ENCODE results near the gene BRME1.

Gene BRME1

DNA sequence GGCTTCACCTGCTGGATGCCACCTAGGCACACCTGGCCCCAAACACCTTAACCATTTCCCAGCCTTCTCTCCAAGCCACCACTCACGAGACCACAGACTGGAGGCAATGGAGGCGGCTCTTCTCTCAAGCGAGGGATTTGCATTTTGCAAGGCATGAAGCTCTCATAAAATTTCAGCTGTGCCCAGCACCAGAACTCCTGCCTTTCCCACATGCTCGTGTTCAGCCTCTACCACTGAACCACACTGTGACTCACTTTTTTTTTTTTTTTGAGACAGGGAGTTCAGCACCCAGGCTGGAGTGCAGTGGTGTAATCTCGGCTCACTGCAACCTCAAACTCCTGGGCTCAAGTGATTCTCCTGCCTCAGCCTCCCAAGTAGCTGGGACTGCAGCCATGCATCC, 18.4 kb downstream of the BRME1 start:
- TF ChIP-seq, protein P1, sequence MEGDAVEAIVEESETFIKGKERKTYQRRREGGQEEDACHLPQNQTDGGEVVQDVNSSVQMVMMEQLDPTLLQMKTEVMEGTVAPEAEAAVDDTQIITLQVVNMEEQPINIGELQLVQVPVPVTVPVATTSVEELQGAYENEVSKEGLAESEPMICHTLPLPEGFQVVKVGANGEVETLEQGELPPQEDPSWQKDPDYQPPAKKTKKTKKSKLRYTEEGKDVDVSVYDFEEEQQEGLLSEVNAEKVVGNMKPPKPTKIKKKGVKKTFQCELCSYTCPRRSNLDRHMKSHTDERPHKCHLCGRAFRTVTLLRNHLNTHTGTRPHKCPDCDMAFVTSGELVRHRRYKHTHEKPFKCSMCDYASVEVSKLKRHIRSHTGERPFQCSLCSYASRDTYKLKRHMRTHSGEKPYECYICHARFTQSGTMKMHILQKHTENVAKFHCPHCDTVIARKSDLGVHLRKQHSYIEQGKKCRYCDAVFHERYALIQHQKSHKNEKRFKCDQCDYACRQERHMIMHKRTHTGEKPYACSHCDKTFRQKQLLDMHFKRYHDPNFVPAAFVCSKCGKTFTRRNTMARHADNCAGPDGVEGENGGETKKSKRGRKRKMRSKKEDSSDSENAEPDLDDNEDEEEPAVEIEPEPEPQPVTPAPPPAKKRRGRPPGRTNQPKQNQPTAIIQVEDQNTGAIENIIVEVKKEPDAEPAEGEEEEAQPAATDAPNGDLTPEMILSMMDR (IDR thresholded peaks at IDR 0.05; ENCODE audit: low read depth, low read length, poor library complexity, severe bottlenecking) = no peak
- no peak for TF ChIP-seq EZH2phosphoT487 (IDR thresholded peaks at IDR 0.05; ENCODE audit: borderline replicate concordance, low read length)
- no peaks in the 10 kb centered on the region for H3K79me2 ChIP-seq (ENCODE audit: control insufficient read depth, low read length)
- H3K36me3 ChIP-seq (ENCODE audit: control insufficient read depth, low read length) = no peaks in the 10 kb centered on the region
- H3K9me2 ChIP-seq (replicated peaks; ENCODE audit: control insufficient read depth, low read length) = no peaks in the 10 kb centered on the region
- no peak overlapping the region for H3K4me3 ChIP-seq (ENCODE audit: low read length)
- H3K27me3 ChIP-seq (ENCODE audit: control insufficient read depth, low read length) = no peaks in the 10 kb centered on the region
- no peak overlapping the region for H3K4me2 ChIP-seq (ENCODE audit: low read length)
- peaks cover 2% of the 10 kb centered on the region for H3K4me1 ChIP-seq (ENCODE audit: control insufficient read depth, low read length)
- no peak overlapping the region for H3K27ac ChIP-seq (ENCODE audit: low read depth, low read length)
- H4K20me1 ChIP-seq (ENCODE audit: control insufficient read depth, insufficient read depth, low read depth, low read length) = no peaks in the 10 kb centered on the region
- H3K9me3 ChIP-seq (ENCODE audit: control insufficient read depth, insufficient read depth, low read length) = no peaks in the 10 kb centered on the region
- no peaks in the 10 kb centered on the region for H3F3A ChIP-seq (ENCODE audit: control insufficient read depth, insufficient read depth)

DNA sequence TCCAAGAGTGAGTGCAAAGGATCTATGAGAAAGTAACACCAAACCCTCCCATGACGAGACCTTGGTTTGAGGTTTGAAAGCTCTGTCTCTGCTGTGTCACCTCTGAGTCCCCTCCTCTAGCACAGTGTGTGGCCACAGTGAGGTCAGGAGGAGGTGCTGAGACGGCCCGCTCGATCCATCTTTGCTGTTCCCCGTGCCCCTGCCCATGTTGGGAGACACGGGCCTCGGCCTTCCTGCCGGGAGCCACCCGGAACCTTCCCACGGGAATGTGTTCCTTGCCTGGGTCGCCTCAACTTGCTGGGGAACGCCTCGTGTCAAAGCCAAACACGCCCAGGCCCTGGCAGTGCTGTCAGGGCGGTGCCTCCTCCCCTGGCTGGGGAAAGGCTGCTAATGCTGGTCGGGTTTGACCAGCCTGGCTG, 18.9 kb downstream of the BRME1 start:
- Histone ChIP-seq H3K4me2 (ENCODE audit: low read length) (no peak overlapping the region), H3K9me3 (ENCODE audit: control insufficient read depth, insufficient read depth, low read length) (no peaks in the 10 kb centered on the region), H3K9me2 (replicated peaks; ENCODE audit: control insufficient read depth, low read length) (no peaks in the 10 kb centered on the region), H3K27ac (ENCODE audit: low read depth, low read length) (no peak overlapping the region), H4K20me1 (ENCODE audit: control insufficient read depth, insufficient read depth, low read depth, low read length) (no peaks in the 10 kb centered on the region), H3K36me3 (ENCODE audit: control insufficient read depth, low read length) (no peaks in the 10 kb centered on the region), H3K4me1 (ENCODE audit: control insufficient read depth, low read length) (peaks cover 7% of the 10 kb centered on the region), H3F3A (ENCODE audit: control insufficient read depth, insufficient read depth) (no peaks in the 10 kb centered on the region; the same call in 1 of the 2 replicates), H3K4me3 (ENCODE audit: low read length) (no peak overlapping the region), H3K27me3 (ENCODE audit: control insufficient read depth, low read length) (no peaks in the 10 kb centered on the region), H3K79me2 (ENCODE audit: control insufficient read depth, low read length) (no peaks in the 10 kb centered on the region)
- TF ChIP-seq, protein P1 (IDR thresholded peaks at IDR 0.05; ENCODE audit: low read depth, low read length, poor library complexity, severe bottlenecking) = no peak
- TF ChIP-seq EZH2phosphoT487 (IDR thresholded peaks at IDR 0.05; ENCODE audit: borderline replicate concordance, low read length) = no peak

DNA sequence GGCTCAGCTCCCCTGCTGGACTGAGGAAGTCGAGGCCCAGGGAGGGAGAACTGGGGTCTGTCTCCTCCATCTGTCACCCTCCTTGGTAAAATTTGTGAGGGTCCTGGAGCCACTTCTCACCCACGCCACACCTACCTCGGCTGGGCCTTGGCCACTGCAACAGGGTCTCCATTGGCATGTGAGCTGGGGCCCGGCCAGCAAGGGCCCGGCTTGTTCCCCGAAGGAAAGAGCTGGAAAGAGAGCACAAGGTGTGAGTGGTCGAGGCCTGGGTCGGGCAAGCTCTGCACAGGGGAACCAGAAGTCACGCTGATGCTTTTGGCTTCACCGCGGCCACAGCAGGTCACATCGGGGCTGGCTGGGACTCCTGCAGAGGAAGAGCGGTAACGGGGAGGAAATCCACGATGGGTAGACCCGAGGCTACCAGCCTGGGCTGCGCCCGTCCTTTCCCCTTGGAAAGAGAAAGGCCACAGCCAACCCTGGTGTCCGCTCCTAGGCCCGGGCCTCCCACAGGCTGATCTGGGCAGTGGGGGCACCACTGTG, 20.0 kb downstream of the BRME1 start:
- H3K4me3 ChIP-seq (ENCODE audit: low read length) = no peak overlapping the region
- H3K79me2 ChIP-seq (ENCODE audit: control insufficient read depth, low read length) = no peaks in the 10 kb centered on the region
- peaks cover 18% of the 10 kb centered on the region for H3K4me1 ChIP-seq (ENCODE audit: control insufficient read depth, low read length)
- no peaks in the 10 kb centered on the region for H4K20me1 ChIP-seq (ENCODE audit: control insufficient read depth, insufficient read depth, low read depth, low read length)
- no peak overlapping the region for H3K4me2 ChIP-seq (ENCODE audit: low read length)
- H3F3A ChIP-seq (ENCODE audit: control insufficient read depth, insufficient read depth) = no peaks in the 10 kb centered on the region; the same call in 1 of the 2 replicates
- H3K9me3 ChIP-seq (ENCODE audit: control insufficient read depth, insufficient read depth, low read length) = no peaks in the 10 kb centered on the region
- TF ChIP-seq EZH2phosphoT487 (IDR thresholded peaks at IDR 0.05; ENCODE audit: borderline replicate concordance, low read length) = no peak
- TF ChIP-seq, protein P1 (IDR thresholded peaks at IDR 0.05; ENCODE audit: low read depth, low read length, poor library complexity, severe bottlenecking) = no peak
- 0 out of 2 replicates have a peak, but pooled peaks cover 3% of the 10 kb centered on the region for H3K27me3 ChIP-seq (ENCODE audit: control insufficient read depth, low read length)
- H3K36me3 ChIP-seq (ENCODE audit: control insufficient read depth, low read length) = no peaks in the 10 kb centered on the region
- no peaks in the 10 kb centered on the region for H3K9me2 ChIP-seq (replicated peaks; ENCODE audit: control insufficient read depth, low read length)
- no peak overlapping the region for H3K27ac ChIP-seq (ENCODE audit: low read depth, low read length)

All from DOHH2 (cell line).